Astrocyte (in vitro differentiated cells and primary cell): ENCODE results near the gene CHST7. TPM values are rescaled to one million over a fixed set of nuclear protein-coding genes. Genes with fewer than 3 reads are reported as not detected.

Source experiments
- DNase-seq: peaks from one replicate; pipeline ENCODE4 v3.0.0-alpha.2; 2010; ENCODE audit warnings: low read depth
- FAIRE-seq: peaks from 2 replicates; lab custom pipeline; 2011; peaks lifted over from hg19 to GRCh38; lab: Jason Lieb, UNC
- H2AFZ ChIP-seq: 2 replicates; pipeline ENCODE4 v1.6.0; 2012; ENCODE audit warnings: low read depth, low read length, inconsistent platforms
- H3K27ac ChIP-seq: 2 replicates; pipeline ENCODE4 v1.5.1; 2011; ENCODE audit warnings: low read depth, low read length, inconsistent platforms
- H3K27me3 ChIP-seq: 2 replicates; pipeline ENCODE4 v1.6.0; 2011; ENCODE audit warnings: low read length, inconsistent platforms; ENCODE audit not compliant: insufficient read depth
- H3K36me3 ChIP-seq: 2 replicates; pipeline ENCODE4 v1.5.1; 2011; ENCODE audit warnings: low read length, inconsistent platforms; ENCODE audit not compliant: insufficient read depth
- H3K4me1 ChIP-seq: 2 replicates; pipeline ENCODE4 v1.5.1; 2011; ENCODE audit warnings: low read length, inconsistent platforms; ENCODE audit not compliant: insufficient read depth
- H3K4me2 ChIP-seq: 2 replicates; pipeline ENCODE4 v1.6.0; 2012; ENCODE audit warnings: low read length, inconsistent platforms
- H3K4me3 ChIP-seq: 2 replicates; pipeline ENCODE4 v1.5.1; 2011; ENCODE audit warnings: low read depth, mild to moderate bottlenecking, low read length, inconsistent platforms; ENCODE audit not compliant: insufficient read depth
- H3K79me2 ChIP-seq: 2 replicates; pipeline ENCODE4 v1.6.0; 2012; ENCODE audit warnings: mild to moderate bottlenecking, low read length, inconsistent platforms; ENCODE audit not compliant: insufficient read depth
- H3K9ac ChIP-seq: 2 replicates; pipeline ENCODE4 v1.6.0; 2012; ENCODE audit warnings: mild to moderate bottlenecking, low read length, inconsistent platforms
- H3K9me3 ChIP-seq: 2 replicates; pipeline ENCODE4 v1.5.1; 2012; ENCODE audit warnings: low read depth, mild to moderate bottlenecking, low read length, inconsistent platforms; ENCODE audit not compliant: insufficient read depth
- H4K20me1 ChIP-seq: 2 replicates; pipeline ENCODE4 v1.6.0; 2012; ENCODE audit warnings: low read length, inconsistent platforms; ENCODE audit not compliant: insufficient read depth
- H3K27ac Mint-ChIP-seq: one replicate; pipeline ENCODE4 v1.8.0; 2021; ENCODE audit warnings: mild to moderate bottlenecking, mixed read lengths; ENCODE audit not compliant: unreplicated experiment
- H3K27me3 Mint-ChIP-seq: one replicate; pipeline ENCODE4 v1.8.0; 2021; ENCODE audit warnings: low read depth, mixed read lengths; ENCODE audit not compliant: unreplicated experiment
- H3K36me3 Mint-ChIP-seq: one replicate; pipeline ENCODE4 v1.8.0; 2021; ENCODE audit warnings: low read depth, mixed read lengths; ENCODE audit not compliant: unreplicated experiment
- H3K4me1 Mint-ChIP-seq: one replicate; pipeline ENCODE4 v1.8.0; 2021; ENCODE audit warnings: low read depth, mixed read lengths; ENCODE audit not compliant: unreplicated experiment
- H3K4me3 Mint-ChIP-seq: one replicate; pipeline ENCODE4 v1.8.0; 2021; ENCODE audit warnings: mild to moderate bottlenecking, moderate library complexity, mixed read lengths; ENCODE audit not compliant: unreplicated experiment
- H3K9me3 Mint-ChIP-seq: one replicate; pipeline ENCODE4 v1.8.0; 2021; ENCODE audit warnings: mild to moderate bottlenecking, mixed read lengths; ENCODE audit not compliant: unreplicated experiment
- CTCF ChIP-seq: IDR thresholded peaks from 2 replicates; pipeline ENCODE4 v1.5.1; 2011; ENCODE audit warnings: low read depth, mild to moderate bottlenecking, inconsistent platforms, low read length, moderate library complexity; ENCODE audit not compliant: insufficient read depth
- EZH2 ChIP-seq: IDR thresholded peaks from 2 replicates; pipeline ENCODE4 v1.6.1; 2012; ENCODE audit warnings: mild to moderate bottlenecking, low read length, inconsistent platforms; ENCODE audit not compliant: insufficient read depth
- total RNA-seq: library from RNA; stranded (reverse); gene quantifications from 2 replicates; pipeline ENCODE4 v1.2.1, GENCODE V29; 2021

Gene CHST7
- total RNA-seq, 1 donor from 2014 or later: 15.4 TPM

- no peaks in the 10 kb centered on the region for H3K36me3 ChIP-seq
- Mint-ChIP-seq H3K4me3 (no peak overlapping the region), H3K4me1 (no peaks in the 10 kb centered on the region), H3K27ac (no peak overlapping the region), H3K36me3 (peaks cover 2% of the 10 kb centered on the region), H3K9me3 (no peaks in the 10 kb centered on the region), H3K27me3 (no peaks in the 10 kb centered on the region)
- no peak overlapping the region for H3K27ac ChIP-seq
- no peaks in the 10 kb centered on the region for H4K20me1 ChIP-seq
- H3K4me2 ChIP-seq: no peak overlapping the region
- no peaks in the 10 kb centered on the region for H3K27me3 ChIP-seq
- DNase-seq (no peak), FAIRE-seq (peak; percentile 87)
- no peak overlapping the region for H2AFZ ChIP-seq
- no peak overlapping the region for H3K4me3 ChIP-seq
- no peak overlapping the region for H3K9ac ChIP-seq
- no peaks in the 10 kb centered on the region for H3K4me1 ChIP-seq
- no peaks in the 10 kb centered on the region for H3K79me2 ChIP-seq
- no peaks in the 10 kb centered on the region for H3K9me3 ChIP-seq
- TF ChIP-seq EZH2 (no peak), CTCF (no peak)
Measured at GRCh38 chrX:46611658-46612362, 38.2 kb downstream of the CHST7 start.

DNA sequence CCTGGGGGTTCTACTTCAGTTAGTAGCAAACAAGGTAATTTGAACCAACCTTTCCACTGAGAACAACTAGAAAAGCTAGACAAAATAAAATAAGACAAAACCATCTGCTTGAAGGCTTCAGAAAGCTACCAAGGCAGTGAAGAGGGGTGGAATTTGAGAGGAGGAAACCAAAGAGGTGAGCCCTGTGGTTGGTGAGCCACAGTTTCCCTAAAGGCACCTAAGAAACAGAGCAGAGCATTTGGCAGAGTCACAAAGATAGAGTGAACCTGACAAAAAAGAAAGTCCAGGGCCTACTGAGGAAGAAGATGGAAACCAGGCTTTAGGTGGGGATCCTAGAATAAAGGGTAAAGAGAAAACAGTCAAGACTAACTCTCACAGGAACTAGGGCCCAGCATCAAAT is 44.3 kb downstream of the CHST7 start:
- no peaks in the 10 kb centered on the region for H3K4me1 Mint-ChIP-seq

More for the DNA sequence above, 44.3 kb downstream of the CHST7 start:
- Histone ChIP-seq H3K4me2 (no peak overlapping the region), H3K9me3 (no peaks in the 10 kb centered on the region), H3K36me3 (no peaks in the 10 kb centered on the region), H2AFZ (no peak overlapping the region), H3K9ac (no peak overlapping the region), H3K4me3 (no peak overlapping the region), H3K27me3 (no peaks in the 10 kb centered on the region), H3K79me2 (no peaks in the 10 kb centered on the region), H3K4me1 (no peaks in the 10 kb centered on the region), H3K27ac (no peak overlapping the region), H4K20me1 (no peaks in the 10 kb centered on the region)
- Mint-ChIP-seq H3K36me3 (peaks cover 3% of the 10 kb centered on the region), H3K9me3 (no peaks in the 10 kb centered on the region), H3K27ac (no peak overlapping the region), H3K4me3 (no peak overlapping the region), H3K27me3 (no peaks in the 10 kb centered on the region)
- no peak for TF ChIP-seq EZH2
- TF ChIP-seq CTCF: no peak
- DNase-seq (no peak), FAIRE-seq (no peak)
